ENCODE results near the gene MXD4.

- TF ChIP-seq CTCF (IDR thresholded peaks at IDR 0.05), result no peak
- no peak for TF ChIP-seq POLR2A (IDR thresholded peaks at IDR 0.05)
These were observed 14.5 kb downstream of the MXD4 start for GRCh38 chr4:2247128-2248043.
